ENCODE measurements around the gene GZMM. TPM values are rescaled to one million over a fixed set of nuclear protein-coding genes. Genes with fewer than 3 reads are reported as not detected.

GZMM gene
- total RNA-seq, 1 donor from 2014 or later, result 0.41 TPM

- no peak for FAIRE-seq
Measured at GRCh38 chr19:593055-593454, 49.2 kb downstream of the GZMM start.

GRCh38 chr19:593505-593904 lies 49.7 kb downstream of the GZMM start:
- FAIRE-seq (no peak), DNase-seq (ENCODE audit: low spot score in 2 of 2) (no peak)

More at GRCh38 chr19:593055-593454, 49.2 kb downstream of the GZMM start:
- DNase-seq (ENCODE audit: low spot score in 2 of 2), result no peak

- DNase-seq (ENCODE audit: low spot score in 2 of 2), result no peak
- FAIRE-seq, result no peak
Measured at GRCh38 chr19:594265-594870, 50.5 kb downstream of the GZMM start.

GRCh38 chr19:595326-596262 lies 51.7 kb downstream of the GZMM start:
- DNase-seq (ENCODE audit: low spot score in 2 of 2) (no peak), FAIRE-seq (no peak)

GRCh38 chr19:596263-596655 lies 52.4 kb downstream of the GZMM start:
- no peak for DNase-seq (ENCODE audit: low spot score in 2 of 2)
- FAIRE-seq, result no peak

- DNase-seq (ENCODE audit: low spot score in 2 of 2) (no peak), FAIRE-seq (no peak)
Measured at GRCh38 chr19:597406-598315, 53.8 kb downstream of the GZMM start.

Other genes with a start within 250 kb of the GZMM start
- gene MIER2, start 199.3 kb upstream of the GZMM start, total RNA-seq, result 3.7 TPM
- 20.8 TPM for gene C2CD4C, start 134.9 kb upstream of the GZMM start, total RNA-seq
- gene SHC2, start 83.0 kb upstream of the GZMM start, total RNA-seq, result 9.8 TPM
- gene MADCAM1, start 47.6 kb upstream of the GZMM start, total RNA-seq, result 1.2 TPM
- 26.1 TPM for gene TPGS1, start 36.6 kb upstream of the GZMM start, total RNA-seq
- gene CDC34, start 12.3 kb upstream of the GZMM start, total RNA-seq, result 55.4 TPM
- gene BSG, start 28.5 kb downstream of the GZMM start, total RNA-seq, result 114 TPM
- 6.1 TPM for gene HCN2, start 45.8 kb downstream of the GZMM start, total RNA-seq
- 15.9 TPM for gene POLRMT, start 89.5 kb downstream of the GZMM start, total RNA-seq
- under 0.01 TPM for gene FGF22, start 95.8 kb downstream of the GZMM start, total RNA-seq
- 17.5 TPM for gene RNF126, start 119.2 kb downstream of the GZMM start, total RNA-seq
- 2.0 TPM for gene FSTL3, start 132.3 kb downstream of the GZMM start, total RNA-seq
- not detected for gene PRSS57, start 151.4 kb downstream of the GZMM start, total RNA-seq
- 87.2 TPM for gene PALM, start 164.9 kb downstream of the GZMM start, total RNA-seq
- 0.41 TPM for gene MISP, start 207.1 kb downstream of the GZMM start, total RNA-seq

All from frontal cortex (tissue), 4 donors.